ENCODE results near the gene RIMBP3C.
"Not testable (repeated sequence)": the region's sequence is repeated elsewhere in the genome, so short reads cannot be mapped to it uniquely, and the experiment has no call there.

RIMBP3C gene

GRCh38 chr22:21551361-21551760, at the start of gene RIMBP3C:
TSS of gene RIMBP3C (minus strand) at chr22:21551461. CDS start at chr22:21550976, 485 bp downstream.
- H3K27me3 ChIP-seq (ENCODE audit: control insufficient read depth, insufficient read depth, low read length): not testable (repeated sequence)

GRCh38 chr22:21599053-21599893, 48.0 kb upstream of the RIMBP3C start:
- Histone ChIP-seq H3K27me3 (ENCODE audit: control insufficient read depth, insufficient read depth, low read length) (no peaks in the 10 kb centered on the region), H3K4me1 (ENCODE audit: control insufficient read depth, insufficient read depth, low read length) (no peaks in the 10 kb centered on the region), H3K4me3 (ENCODE audit: low read length) (no peak overlapping the region), H3K36me3 (ENCODE audit: control insufficient read depth, insufficient read depth, low read length) (peaks cover 6% of the 10 kb centered on the region; the same call in 1 of the 2 replicates), H3K9me3 (ENCODE audit: control insufficient read depth, insufficient read depth, low read length) (no peaks in the 10 kb centered on the region), H3K27ac (ENCODE audit: low read length) (no peak overlapping the region)
- WGBS (ENCODE audit: insufficient coverage, insufficient read length): no CpG with 5 or more reads among the region's 6 CpGs
- DNase-seq (ENCODE audit: low read depth, low spot score): no peak

More at GRCh38 chr22:21551361-21551760, at the start of gene RIMBP3C:
- not testable (repeated sequence) for DNase-seq (ENCODE audit: low read depth, low spot score); H3K4me3 ChIP-seq (ENCODE audit: low read length); H3K9me3 ChIP-seq (ENCODE audit: control insufficient read depth, insufficient read depth, low read length); H3K27ac ChIP-seq (ENCODE audit: low read length); H3K4me1 ChIP-seq (ENCODE audit: control insufficient read depth, insufficient read depth, low read length); H3K36me3 ChIP-seq (ENCODE audit: control insufficient read depth, insufficient read depth, low read length)
- no CpG with 5 or more reads among the region's 4 CpGs for WGBS (ENCODE audit: insufficient coverage, insufficient read length)

GRCh38 chr22:21598302-21598701, 47.0 kb upstream of the RIMBP3C start:
- DNase-seq (ENCODE audit: low read depth, low spot score): no peak
- Histone ChIP-seq H3K9me3 (ENCODE audit: control insufficient read depth, insufficient read depth, low read length) (no peaks in the 10 kb centered on the region), H3K4me3 (ENCODE audit: low read length) (no peak overlapping the region), H3K36me3 (ENCODE audit: control insufficient read depth, insufficient read depth, low read length) (peaks cover 10% of the 10 kb centered on the region; the same call in 1 of the 2 replicates), H3K27me3 (ENCODE audit: control insufficient read depth, insufficient read depth, low read length) (no peaks in the 10 kb centered on the region), H3K4me1 (ENCODE audit: control insufficient read depth, insufficient read depth, low read length) (no peaks in the 10 kb centered on the region), H3K27ac (ENCODE audit: low read length) (no peak overlapping the region)
- no CpG with 5 or more reads among the region's 3 CpGs for WGBS (ENCODE audit: insufficient coverage, insufficient read length)

- H3K36me3 ChIP-seq (ENCODE audit: control insufficient read depth, insufficient read depth, low read length): peaks cover 16% of the 10 kb centered on the region
- H3K4me1 ChIP-seq (ENCODE audit: control insufficient read depth, insufficient read depth, low read length); H3K4me3 ChIP-seq (ENCODE audit: low read length); H3K27ac ChIP-seq (ENCODE audit: low read length); H3K27me3 ChIP-seq (ENCODE audit: control insufficient read depth, insufficient read depth, low read length); H3K9me3 ChIP-seq (ENCODE audit: control insufficient read depth, insufficient read depth, low read length); DNase-seq (ENCODE audit: low read depth, low spot score): not testable (repeated sequence)
- WGBS (ENCODE audit: insufficient coverage, insufficient read length): no CpG with 5 or more reads among the region's 13 CpGs
Observed at GRCh38 chr22:21596356-21597135, 45.3 kb upstream of the RIMBP3C start.

- no peak for DNase-seq (ENCODE audit: low read depth, low spot score)
- Histone ChIP-seq H3K4me1 (ENCODE audit: control insufficient read depth, insufficient read depth, low read length) (no peaks in the 10 kb centered on the region), H3K9me3 (ENCODE audit: control insufficient read depth, insufficient read depth, low read length) (no peaks in the 10 kb centered on the region), H3K27me3 (ENCODE audit: control insufficient read depth, insufficient read depth, low read length) (no peaks in the 10 kb centered on the region), H3K36me3 (ENCODE audit: control insufficient read depth, insufficient read depth, low read length) (peaks cover 16% of the 10 kb centered on the region), H3K27ac (ENCODE audit: low read length) (no peak overlapping the region), H3K4me3 (ENCODE audit: low read length) (no peak overlapping the region)
- no CpG with 5 or more reads among the region's 5 CpGs for WGBS (ENCODE audit: insufficient coverage, insufficient read length)
Observed at GRCh38 chr22:21594865-21595452, 43.7 kb upstream of the RIMBP3C start.

- peak; percentile 13 for DNase-seq (ENCODE audit: low read depth, low spot score)
Observed at GRCh38 chr22:21593406-21594232, 42.4 kb upstream of the RIMBP3C start.

GRCh38 chr22:21592422-21592821, 41.2 kb upstream of the RIMBP3C start:
- peaks cover 16% of the 10 kb centered on the region for H3K36me3 ChIP-seq (ENCODE audit: control insufficient read depth, insufficient read depth, low read length)
- H3K9me3 ChIP-seq (ENCODE audit: control insufficient read depth, insufficient read depth, low read length): no peaks in the 10 kb centered on the region
- no peaks in the 10 kb centered on the region for H3K27me3 ChIP-seq (ENCODE audit: control insufficient read depth, insufficient read depth, low read length)
- no peak overlapping the region for H3K27ac ChIP-seq (ENCODE audit: low read length)
- H3K4me1 ChIP-seq (ENCODE audit: control insufficient read depth, insufficient read depth, low read length): 0 out of 2 replicates have a peak, but pooled peaks cover 2% of the 10 kb centered on the region
- H3K4me3 ChIP-seq (ENCODE audit: low read length): no peak overlapping the region
- no CpG with 5 or more reads among the region's 3 CpGs for WGBS (ENCODE audit: insufficient coverage, insufficient read length)
- no peak for DNase-seq (ENCODE audit: low read depth, low spot score)

More at GRCh38 chr22:21593406-21594232, 42.4 kb upstream of the RIMBP3C start:
- Histone ChIP-seq H3K36me3 (ENCODE audit: control insufficient read depth, insufficient read depth, low read length) (peaks cover 16% of the 10 kb centered on the region), H3K4me3 (ENCODE audit: low read length) (no peak overlapping the region), H3K9me3 (ENCODE audit: control insufficient read depth, insufficient read depth, low read length) (no peaks in the 10 kb centered on the region), H3K27ac (ENCODE audit: low read length) (no peak overlapping the region), H3K27me3 (ENCODE audit: control insufficient read depth, insufficient read depth, low read length) (no peaks in the 10 kb centered on the region), H3K4me1 (ENCODE audit: control insufficient read depth, insufficient read depth, low read length) (no peaks in the 10 kb centered on the region)
- no CpG with 5 or more reads among the region's 11 CpGs for WGBS (ENCODE audit: insufficient coverage, insufficient read length)

- H3K36me3 ChIP-seq (ENCODE audit: control insufficient read depth, insufficient read depth, low read length): peaks cover 16% of the 10 kb centered on the region
- WGBS (ENCODE audit: insufficient coverage, insufficient read length): no CpG with 5 or more reads among the region's 9 CpGs
Observed at GRCh38 chr22:21591695-21592094, 40.4 kb upstream of the RIMBP3C start.

GRCh38 chr22:21590809-21591641, 39.8 kb upstream of the RIMBP3C start:
- Histone ChIP-seq H3K27me3 (ENCODE audit: control insufficient read depth, insufficient read depth, low read length) (no peaks in the 10 kb centered on the region), H3K9me3 (ENCODE audit: control insufficient read depth, insufficient read depth, low read length) (no peaks in the 10 kb centered on the region), H3K36me3 (ENCODE audit: control insufficient read depth, insufficient read depth, low read length) (peaks cover 16% of the 10 kb centered on the region), H3K4me1 (ENCODE audit: control insufficient read depth, insufficient read depth, low read length) (0 out of 2 replicates have a peak, but pooled peaks cover 2% of the 10 kb centered on the region), H3K4me3 (ENCODE audit: low read length) (no peak overlapping the region), H3K27ac (ENCODE audit: low read length) (no peak overlapping the region)
- no peak for DNase-seq (ENCODE audit: low read depth, low spot score)
- WGBS (ENCODE audit: insufficient coverage, insufficient read length): no CpG with 5 or more reads among the region's 9 CpGs

More at GRCh38 chr22:21591695-21592094, 40.4 kb upstream of the RIMBP3C start:
- Histone ChIP-seq H3K27ac (ENCODE audit: low read length) (no peak overlapping the region), H3K9me3 (ENCODE audit: control insufficient read depth, insufficient read depth, low read length) (no peaks in the 10 kb centered on the region), H3K4me1 (ENCODE audit: control insufficient read depth, insufficient read depth, low read length) (0 out of 2 replicates have a peak, but pooled peaks cover 2% of the 10 kb centered on the region), H3K27me3 (ENCODE audit: control insufficient read depth, insufficient read depth, low read length) (no peaks in the 10 kb centered on the region), H3K4me3 (ENCODE audit: low read length) (no peak overlapping the region)
- no peak for DNase-seq (ENCODE audit: low read depth, low spot score)
